Measurements from ENCODE around the gene SYMPK.
A peak's percentile ranks its signal among the peaks of the same experiment; 100 is the strongest.
"Not testable (repeated sequence)": the region's sequence is repeated elsewhere in the genome, so short reads cannot be mapped to it uniquely, and the experiment has no call there.

Gene SYMPK

GRCh38 chr19:45800070-45800553 is 62.8 kb downstream of the SYMPK start:
- no peak for DNase-seq

DNA sequence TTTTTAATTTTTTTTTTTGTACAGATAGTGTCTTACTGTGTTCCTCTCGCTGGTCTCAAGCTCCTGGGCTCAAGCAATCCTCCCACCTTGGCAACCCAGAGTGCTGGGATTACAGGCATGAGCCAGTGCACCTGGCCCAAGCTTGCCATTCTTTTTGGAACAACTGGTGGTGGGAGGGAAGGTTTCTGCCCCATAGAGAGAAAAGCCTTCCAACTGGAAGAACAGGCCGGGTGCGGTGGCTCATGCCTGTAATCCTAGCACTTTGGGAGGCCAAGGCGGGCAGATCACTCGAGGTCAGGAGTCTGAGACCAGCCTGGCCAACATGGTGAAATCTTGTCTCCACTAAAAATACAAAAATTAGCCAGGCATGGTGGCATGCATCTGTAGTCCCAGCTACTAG is 63.4 kb downstream of the SYMPK start:
- not testable (repeated sequence) for DNase-seq

- DNase-seq = peak; percentile 75
Observed at GRCh38 chr19:45798995-45799517, 63.9 kb downstream of the SYMPK start.

DNA sequence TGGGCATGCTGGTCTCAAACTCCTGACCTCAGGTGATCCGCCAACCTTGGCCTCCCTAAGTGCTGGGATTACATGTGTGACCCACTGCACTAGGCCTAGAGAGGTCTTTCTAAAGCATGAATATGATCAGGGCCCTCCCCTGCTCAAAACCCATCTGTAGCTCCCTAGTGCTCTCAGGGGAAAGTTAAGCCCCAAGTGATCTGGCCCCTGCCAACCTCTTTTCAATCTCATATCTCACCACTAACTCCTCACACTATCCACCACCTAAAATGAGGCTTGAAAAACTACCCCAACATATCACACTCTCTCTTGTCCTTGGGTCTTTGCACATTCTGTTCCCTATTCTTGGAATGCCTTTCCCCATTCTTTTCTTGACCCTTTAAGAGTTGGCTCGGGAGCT is 68.3 kb downstream of the SYMPK start:
- DNase-seq = no peak

DNA sequence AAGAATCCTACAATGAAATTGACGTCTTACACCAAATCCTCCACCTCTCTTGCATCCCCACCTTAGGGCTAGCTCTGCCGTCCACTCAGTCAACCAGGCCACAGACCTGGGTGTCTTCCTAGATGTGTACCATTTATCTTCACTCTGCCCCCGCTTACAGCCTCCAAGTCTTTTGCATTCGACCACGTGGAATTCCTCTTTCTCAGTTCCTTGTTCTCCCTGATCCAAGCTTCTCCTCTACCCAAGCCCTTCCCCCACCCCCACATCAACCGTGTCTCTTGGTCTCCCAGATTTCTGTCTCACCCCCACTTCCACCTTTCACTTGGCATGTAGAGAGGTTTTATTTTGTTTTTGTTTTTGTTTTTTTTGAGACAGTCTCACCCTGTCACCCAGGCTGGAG is 69.1 kb downstream of the SYMPK start:
- DNase-seq = no peak

- DNase-seq = no peak
Observed at GRCh38 chr19:45793178-45793564, 69.8 kb downstream of the SYMPK start.

DNA sequence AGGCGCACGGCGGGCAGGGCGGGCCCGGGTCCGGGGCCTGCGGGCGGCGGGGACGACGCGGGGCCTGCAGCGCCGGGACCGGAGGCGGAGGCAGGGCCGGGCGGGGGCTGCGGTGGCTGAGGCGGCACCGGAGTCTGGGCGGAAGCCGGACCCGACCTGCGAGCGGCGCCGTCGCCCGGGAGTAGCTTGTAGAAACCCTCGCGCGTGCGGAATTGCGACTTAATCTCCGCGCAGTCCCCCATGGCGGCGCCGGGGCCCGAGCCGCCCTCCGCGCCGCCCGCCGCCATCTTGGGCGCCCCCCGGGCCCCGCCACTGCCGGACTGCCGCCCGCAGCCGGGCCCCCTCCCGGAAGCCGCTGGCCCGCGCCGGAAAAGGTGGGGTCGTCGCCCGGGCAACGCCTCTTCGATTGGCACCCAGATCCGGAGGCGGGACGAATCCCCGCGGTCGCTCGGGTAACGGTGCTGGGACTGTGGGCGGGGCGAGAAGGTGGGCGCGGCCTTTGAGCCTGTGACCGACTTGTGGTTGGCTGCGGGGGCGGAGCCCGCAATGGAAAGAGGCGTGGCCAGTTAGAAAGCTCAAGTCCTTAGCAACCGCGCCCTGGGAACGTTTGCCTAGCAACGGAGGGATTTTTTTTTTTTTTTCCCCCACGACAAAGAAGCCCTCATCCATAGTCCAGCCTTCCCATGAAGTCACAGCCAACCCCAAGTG is 70.3 kb downstream of the SYMPK start, which contains the start of gene DMWD:
Gene DMWD, minus strand, starts transcription at position 376 of the 708 bp plus-strand sequence. Its CDS starts 89 bp downstream, at position 287.
- DNase-seq = peak; percentile 98

GRCh38 chr19:45791744-45792469 is 71.0 kb downstream of the SYMPK start:
- no peak for DNase-seq

- no peak for DNase-seq
Observed at GRCh38 chr19:45790942-45791341, 72.0 kb downstream of the SYMPK start.

DNA sequence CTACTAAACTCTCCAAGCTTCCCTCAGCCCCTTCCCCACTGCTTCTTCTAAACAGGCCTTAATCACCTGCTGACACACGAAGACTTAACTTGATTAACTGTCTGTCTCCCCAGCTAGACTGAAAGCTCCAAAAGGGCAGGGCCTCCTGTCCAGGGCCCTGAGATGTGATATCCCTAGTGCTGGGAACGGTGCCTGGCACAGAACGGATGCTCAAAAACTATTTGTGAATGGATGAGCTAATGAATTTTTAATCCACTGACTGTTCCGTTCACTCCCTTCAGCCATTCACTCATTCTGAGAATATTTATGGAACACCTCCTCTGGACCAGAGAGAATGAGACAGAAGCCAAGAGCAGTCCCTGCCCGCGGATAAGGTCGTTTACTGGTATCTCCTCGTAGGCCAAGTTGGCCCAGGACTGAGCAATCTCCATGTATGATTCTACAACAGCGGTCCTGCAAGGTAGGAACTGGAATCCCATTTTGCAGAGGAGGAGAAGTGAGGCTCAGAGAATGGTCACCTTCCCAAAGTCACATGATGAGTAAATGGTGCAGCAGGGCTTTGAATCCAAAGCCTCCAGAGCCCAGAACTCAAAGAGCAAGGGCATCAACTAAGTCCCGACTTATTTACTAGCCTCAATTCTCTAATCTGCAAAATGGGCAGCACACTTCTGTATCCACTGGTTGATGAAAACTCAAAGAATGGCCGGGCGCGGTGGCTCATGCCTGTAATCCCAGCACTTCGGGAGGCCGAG is 73.7 kb downstream of the SYMPK start:
- DNase-seq = no peak

- DNase-seq = no peak
Observed at GRCh38 chr19:45786533-45786894, 76.4 kb downstream of the SYMPK start.

DNA sequence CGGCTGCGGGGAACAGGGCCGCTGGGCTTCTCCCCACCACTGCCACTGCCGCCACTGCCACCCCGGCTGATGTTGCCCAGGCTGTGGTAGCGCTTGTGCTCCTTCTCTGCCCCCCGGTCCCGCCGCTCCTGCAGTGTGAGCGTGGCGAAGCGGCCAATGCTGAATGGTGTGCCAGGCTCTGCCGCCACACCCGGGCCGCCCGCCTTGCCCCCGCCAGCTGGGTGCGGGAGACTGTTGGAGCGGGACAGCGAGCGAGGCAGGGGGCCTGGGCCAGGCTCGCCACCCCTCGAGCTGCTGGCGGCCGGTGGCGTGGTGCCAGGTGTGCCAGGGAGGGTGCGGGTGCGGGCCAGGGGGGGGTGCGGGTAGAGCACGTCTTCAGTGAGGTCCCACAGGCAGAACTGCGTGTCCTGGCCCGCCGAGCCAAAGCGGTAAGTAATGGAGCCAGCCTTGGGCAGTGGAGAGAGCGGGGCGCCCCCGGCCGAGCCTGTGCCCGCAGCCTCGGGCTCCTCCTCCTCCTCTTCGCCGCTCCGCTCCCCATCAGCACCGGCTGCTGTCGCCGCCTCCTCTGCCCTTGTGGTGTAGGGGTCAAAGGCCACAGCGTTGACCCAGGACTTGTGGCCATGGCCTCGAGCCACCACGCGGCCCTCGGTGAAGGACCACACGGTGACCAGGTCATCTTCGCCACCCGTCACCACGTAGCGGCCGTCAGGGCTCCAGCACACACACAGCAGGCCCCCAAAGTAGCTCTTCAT is 77.0 kb downstream of the SYMPK start:
- DNase-seq = no peak

DNA sequence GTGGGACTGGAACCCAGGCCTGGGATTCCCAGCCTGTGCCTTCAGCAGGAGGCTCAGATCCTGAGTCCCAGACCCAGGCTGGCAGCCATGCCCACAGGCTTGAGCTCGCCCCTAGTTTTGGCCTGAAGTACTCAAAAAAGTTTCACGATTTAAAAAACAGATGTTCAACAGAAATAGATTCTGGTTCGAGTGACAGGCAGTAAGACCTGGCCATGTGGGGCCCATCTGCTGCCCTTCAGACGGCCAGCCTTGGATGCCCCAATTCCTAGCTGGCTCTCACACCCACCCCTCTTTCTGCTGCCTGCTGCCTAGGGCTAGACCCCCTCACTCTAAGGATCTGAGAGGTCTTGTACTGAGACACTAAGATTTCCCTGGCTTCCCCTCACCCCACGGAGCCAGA is 77.8 kb downstream of the SYMPK start:
- no peak for DNase-seq

- DNase-seq = no peak
Observed at GRCh38 chr19:45784096-45784495, 78.9 kb downstream of the SYMPK start.

DNA sequence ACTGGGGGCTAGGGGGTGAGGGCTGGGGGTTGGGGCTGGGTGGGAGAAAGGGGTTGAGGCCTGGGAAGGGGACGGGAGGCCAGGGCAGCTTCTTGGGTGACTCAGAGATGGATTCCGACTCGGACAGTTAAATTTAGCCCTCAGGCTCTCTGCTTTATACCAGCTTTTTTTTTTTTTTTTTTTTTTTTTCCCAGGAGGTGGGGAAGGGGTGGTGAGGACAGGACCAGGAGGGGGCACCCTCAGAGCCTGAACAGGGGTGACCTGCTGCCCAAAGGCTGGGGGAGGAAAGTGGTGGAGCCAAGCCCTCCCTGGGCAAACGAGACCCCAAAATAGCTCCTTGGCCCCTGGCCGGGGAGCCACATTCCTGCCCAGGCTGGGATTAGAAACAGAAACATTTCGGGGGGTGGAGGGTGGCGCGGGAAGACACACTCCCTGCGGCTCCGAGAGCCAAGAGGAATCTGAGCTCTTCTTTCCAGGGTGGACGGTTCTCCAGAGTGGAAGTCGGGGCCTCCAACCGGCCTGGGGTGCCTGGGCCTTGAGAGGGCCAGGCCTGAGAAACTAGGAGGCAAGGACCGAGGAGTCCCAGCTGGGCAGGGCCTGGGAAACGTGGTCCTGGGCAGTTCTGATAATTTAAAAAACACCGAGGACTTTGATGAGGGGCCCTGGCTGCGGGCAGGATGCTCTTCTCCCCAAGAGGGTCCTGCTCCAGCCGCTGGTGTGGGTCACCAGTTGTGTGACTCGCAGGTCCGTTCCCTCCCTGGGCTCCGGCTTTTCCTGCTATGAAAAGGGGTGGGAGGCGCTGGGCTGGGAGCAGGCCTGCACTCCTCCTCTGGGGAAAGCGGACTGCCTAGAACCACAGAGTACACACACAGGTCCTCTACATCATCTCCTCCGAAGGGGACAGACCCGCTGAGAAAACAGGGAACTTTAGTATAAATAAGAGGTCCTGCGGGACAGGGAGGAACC is 79.8 kb downstream of the SYMPK start:
- DNase-seq = peak; percentile 62

- DNase-seq = no peak
Observed at GRCh38 chr19:45782162-45782691, 80.7 kb downstream of the SYMPK start, which contains the start of gene DMPK. TSS of gene DMPK (minus strand) at chr19:45782490. CDS start at chr19:45782352, 138 bp downstream.

DNA sequence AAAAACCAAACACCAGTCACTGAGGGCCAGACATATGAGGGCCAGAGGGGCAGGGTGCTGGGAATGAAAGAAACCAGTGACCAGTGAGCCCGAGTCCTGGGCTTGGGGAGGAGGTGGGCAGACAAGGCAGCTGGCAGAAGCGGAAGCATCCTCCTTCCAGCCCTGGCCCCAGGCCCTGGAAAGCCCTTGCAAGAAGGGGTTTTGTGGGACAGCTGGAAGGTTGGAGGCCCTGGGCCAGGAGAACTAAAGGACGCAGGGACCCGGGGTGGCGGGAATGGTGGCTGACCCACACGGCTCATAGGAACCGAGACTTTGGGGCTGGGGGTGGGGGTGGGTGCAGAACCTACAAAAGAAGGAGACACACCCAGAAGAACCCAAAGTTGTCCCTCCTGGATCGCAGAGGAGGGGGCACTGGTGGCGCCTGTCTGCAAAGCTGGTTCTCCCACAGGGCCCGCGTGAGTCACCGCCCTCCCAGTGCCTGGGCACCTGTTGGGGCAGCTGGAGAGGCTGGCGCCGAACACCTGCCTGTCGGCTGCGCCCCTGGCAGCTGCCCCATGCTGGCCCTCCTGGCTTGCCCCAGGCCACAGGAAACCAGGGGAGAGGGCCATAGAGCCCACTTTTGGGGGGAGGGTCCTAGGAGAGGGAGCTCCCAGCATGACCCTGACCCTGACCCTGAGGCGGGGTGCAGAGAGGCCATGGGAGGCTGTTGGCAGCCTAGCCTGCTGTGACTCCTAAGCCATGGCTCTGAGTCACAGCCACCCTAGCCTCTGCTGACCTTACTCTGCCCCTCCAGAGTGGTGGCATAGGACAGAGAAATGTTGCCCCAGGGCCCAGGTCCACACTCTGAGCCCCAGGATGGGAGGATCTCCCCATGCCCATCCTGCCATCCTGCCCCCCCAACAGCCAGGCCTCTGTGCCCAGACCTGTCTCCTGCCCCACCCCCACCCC is 81.5 kb downstream of the SYMPK start:
- DNase-seq = peak; percentile 24

- no peak for DNase-seq
Observed at GRCh38 chr19:45780448-45781213, 82.3 kb downstream of the SYMPK start.

- no peak for DNase-seq
Observed at GRCh38 chr19:45780146-45780447, 82.8 kb downstream of the SYMPK start.
